SK-MEL-5 (cell line): ENCODE measurements around the gene DISP2. TPM values are rescaled to one million over a fixed set of nuclear protein-coding genes. Genes with fewer than 3 reads are reported as not detected.

ENCODE experiments used
- DNase-seq: peaks from one replicate; pipeline ENCODE4 v3.0.0-alpha.2; 2016; ENCODE audit warnings: low read depth, low spot score
- in situ Hi-C: cut with HindIII; loops from 2 replicates; pipeline ENCODE4 v1.10.0; 2016; ENCODE audit warnings: low sequenced_read_pairs, high pct_unique_total_duplicates, low pct_unique_long_range_greater_than_20kb
- total RNA-seq: library from RNA; depleted of rRNA; stranded (reverse); fragments of >200 nt; shearing (Covaris generic); gene quantifications from 2 replicates; pipeline ENCODE4 v1.2.3, GENCODE V29; 2014

The DISP2 gene
- total RNA-seq, 1 experiment from 2014 or later: 0.34 TPM

- no peak for DNase-seq
- in situ Hi-C loops: no loop called here
Measured at GRCh38 chr15:40392986-40393948, 35.2 kb downstream of the DISP2 start.

- no peak for DNase-seq
- in situ Hi-C loops: no loop called here
Measured at GRCh38 chr15:40397688-40398412, 39.8 kb downstream of the DISP2 start.

GRCh38 chr15:40398413-40398873 is 40.4 kb downstream of the DISP2 start:
- no peak for DNase-seq
- in situ Hi-C loops: no loop called here

- in situ Hi-C loops: no loop called here
- no peak for DNase-seq
Measured at GRCh38 chr15:40399370-40399769, 41.4 kb downstream of the DISP2 start.

GRCh38 chr15:40405501-40406381 is 47.7 kb downstream of the DISP2 start, which contains the start of gene IVD:
Gene IVD, plus strand, starts transcription at chr15:40405795. Its CDS starts 33 bp downstream, at chr15:40405828.
- DNase-seq: peak; percentile 93
- in situ Hi-C loops: no loop called here

- DNase-seq: no peak
- in situ Hi-C loops: no loop called here
Measured at GRCh38 chr15:40407330-40407990, 49.4 kb downstream of the DISP2 start.

- DNase-seq: no peak
- in situ Hi-C loops: no loop called here
Measured at GRCh38 chr15:40409366-40409765, 51.3 kb downstream of the DISP2 start.

GRCh38 chr15:40410476-40410875 is 52.5 kb downstream of the DISP2 start:
- no peak for DNase-seq

GRCh38 chr15:40412095-40412759 is 54.2 kb downstream of the DISP2 start:
- DNase-seq: no peak
- in situ Hi-C loops: no loop called here

More at GRCh38 chr15:40410476-40410875, 52.5 kb downstream of the DISP2 start:
- in situ Hi-C loops: no loop called here

- in situ Hi-C loops: no loop called here
- no peak for DNase-seq
Measured at GRCh38 chr15:40413036-40413435, 55.0 kb downstream of the DISP2 start.

- in situ Hi-C loops: no loop called here
- no peak for DNase-seq
Measured at GRCh38 chr15:40414816-40415215, 56.8 kb downstream of the DISP2 start.

GRCh38 chr15:40415226-40415625 is 57.2 kb downstream of the DISP2 start:
- in situ Hi-C loops: no loop called here
- no peak for DNase-seq

GRCh38 chr15:40416056-40416455 is 58.0 kb downstream of the DISP2 start:
- no peak for DNase-seq
- in situ Hi-C loops: no loop called here

GRCh38 chr15:40418126-40418525 is 60.1 kb downstream of the DISP2 start:
- DNase-seq: no peak
- in situ Hi-C loops: no loop called here

GRCh38 chr15:40420071-40420713 is 62.2 kb downstream of the DISP2 start:
- in situ Hi-C loops: no loop called here
- no peak for DNase-seq

GRCh38 chr15:40420793-40421192 is 62.8 kb downstream of the DISP2 start:
- in situ Hi-C loops: no loop called here
- DNase-seq: no peak
